HG03565 (cell line): ENCODE data around the gene IL3.

Experiments
- ATAC-seq: cut with Tn5 transposase; IDR thresholded peaks from one replicate; pipeline ENCODE4 v1.9.1; 2021; ENCODE audit warnings: mild to moderate bottlenecking, moderate library complexity; ENCODE audit not compliant: unreplicated experiment

Gene IL3

GRCh38 chr5:132110930-132111329 lies 50.5 kb downstream of the IL3 start:
- no peak for ATAC-seq

- no peak for ATAC-seq
Measured at GRCh38 chr5:132112111-132112510, 51.7 kb downstream of the IL3 start.
